Activated effector memory CD4-positive, alpha-beta T cell treated with Interleukin-2 at 50 U/mL for 16 hours (primary cell): ENCODE measurements around the gene RUVBL1.

Experiments used
- DNase-seq: peaks from one replicate; pipeline ENCODE4 v3.0.0-alpha.2; 2020

RUVBL1 gene

DNA sequence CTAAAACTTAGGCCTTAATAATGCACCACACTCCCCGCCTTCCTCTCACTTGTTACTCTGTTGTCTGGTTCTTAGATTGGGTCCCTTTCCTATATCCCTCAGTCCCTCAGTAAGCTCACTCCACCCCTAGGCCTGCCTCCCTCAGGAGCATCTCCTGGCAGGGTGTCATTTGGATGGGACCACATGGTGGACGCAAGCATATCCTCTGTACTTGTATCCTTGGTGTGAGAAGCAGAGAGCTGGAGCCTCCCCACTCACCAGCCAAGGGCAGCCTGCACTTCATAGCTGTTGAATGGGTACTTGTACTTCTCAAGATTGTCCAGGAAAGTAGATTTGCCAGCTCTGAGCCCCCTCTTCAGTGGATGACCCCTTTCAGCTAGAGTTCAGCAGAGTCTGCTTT, 59.7 kb downstream of the RUVBL1 start:
- no peak for DNase-seq

DNA sequence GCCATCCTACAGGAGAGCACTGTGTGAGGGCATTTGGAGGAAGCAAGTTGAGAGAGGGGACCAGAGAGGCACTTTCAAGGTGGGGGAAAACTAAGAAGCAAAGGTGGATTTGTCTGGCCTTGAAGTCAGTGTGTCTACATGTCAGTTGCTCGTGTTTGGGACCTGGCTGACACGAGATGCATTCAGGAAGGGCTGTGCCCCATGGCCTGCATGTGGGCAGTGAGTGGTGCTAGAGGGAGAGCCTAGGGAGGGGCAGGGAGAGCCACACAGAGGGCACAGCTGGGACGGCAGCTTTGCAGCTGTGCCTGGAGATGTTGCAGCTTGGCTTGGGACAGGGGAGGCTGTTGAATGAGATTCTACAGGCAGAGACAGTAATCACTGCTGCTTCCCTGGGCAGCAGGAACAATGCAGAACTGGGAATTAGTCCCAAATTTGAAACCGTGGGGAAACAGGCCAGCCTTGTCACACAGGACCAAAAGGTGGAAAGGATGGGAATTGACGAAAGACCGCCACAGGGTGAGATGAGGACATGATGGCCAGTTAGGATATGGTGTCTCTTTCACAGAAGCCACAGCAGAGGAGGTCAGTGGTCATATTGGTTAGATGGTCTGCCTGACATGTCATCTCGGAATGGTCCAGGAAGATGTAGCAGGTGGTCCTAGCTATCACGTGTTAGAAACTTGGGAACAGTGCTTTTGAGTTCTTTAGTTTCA, 61.4 kb downstream of the RUVBL1 start:
- no peak for DNase-seq

DNA sequence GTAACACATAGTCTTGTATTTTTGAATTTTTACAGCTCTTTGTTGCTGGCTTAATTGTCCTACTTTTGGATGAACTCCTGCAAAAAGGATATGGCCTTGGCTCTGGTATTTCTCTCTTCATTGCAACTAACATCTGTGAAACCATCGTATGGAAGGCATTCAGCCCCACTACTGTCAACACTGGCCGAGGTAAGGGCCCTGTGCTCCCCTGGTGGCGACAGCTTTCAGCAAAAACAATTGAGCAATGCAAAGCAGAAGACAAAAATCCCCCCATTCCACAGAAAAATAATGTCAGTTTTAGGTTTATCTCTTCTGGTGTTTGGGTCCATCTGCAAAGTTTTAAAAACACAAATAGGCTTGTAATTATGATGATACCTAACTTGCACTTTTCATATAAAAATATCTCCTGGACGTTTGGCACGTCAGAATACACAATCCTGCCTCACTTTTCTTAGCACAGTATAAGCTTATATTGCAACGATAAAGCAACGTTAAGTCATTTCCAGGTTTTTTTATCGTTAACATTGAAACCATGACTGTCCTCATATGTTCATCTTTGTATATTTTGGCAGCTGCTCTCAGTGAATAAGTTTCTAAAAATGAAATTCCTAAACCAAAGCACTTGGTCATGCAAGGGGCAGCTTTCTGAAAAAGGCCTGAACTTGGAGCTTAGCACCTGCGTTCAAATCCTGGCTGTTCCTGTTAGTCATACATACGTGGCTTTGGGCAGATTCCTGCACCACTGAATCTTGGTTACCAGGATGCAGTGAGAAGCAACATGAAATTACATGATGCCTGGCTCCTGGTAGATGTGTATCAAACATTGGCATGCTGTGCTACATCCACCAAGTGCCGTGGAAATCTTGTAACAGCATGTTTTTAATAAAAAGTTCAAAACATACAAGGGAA, 62.9 kb downstream of the RUVBL1 start:
- no peak for DNase-seq

DNA sequence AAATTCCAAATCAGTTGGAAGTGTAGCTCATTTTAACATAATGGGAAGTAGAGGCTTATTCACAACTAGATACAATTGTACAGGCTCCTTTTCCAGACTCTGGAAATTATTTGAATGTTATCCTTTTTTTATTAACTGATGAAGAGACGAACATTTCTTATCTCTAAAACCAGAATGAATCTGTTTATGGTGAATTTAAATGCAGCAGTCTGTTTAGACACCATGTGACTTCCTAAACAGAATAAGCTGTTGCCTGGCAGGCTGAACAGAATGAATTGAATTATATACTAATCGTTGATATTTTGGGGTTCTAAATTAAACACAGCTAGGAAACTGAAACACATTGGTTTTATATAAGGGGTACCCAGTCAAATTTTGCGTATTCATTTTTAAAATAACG, 67.4 kb downstream of the RUVBL1 start:
- DNase-seq, result no peak

DNA sequence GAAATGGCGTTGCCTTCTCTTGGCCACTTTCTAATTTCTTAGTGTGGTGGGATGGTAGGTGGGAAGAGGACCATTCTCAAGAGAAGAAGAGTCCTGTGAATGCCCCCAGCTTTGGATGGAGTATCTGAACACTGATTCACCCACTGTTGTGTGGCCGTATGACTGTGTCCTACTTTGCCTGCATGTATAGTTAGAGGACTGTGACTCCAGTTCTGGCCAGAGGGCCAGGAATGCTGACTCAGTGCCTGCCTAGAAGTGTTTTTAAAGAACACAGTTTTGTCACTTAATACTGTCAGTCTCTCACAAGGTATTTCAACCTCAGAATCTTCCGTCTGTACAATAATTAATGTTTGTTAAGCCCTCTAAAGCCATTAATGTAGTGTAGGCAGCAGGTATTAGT, 69.2 kb downstream of the RUVBL1 start:
- DNase-seq, result no peak

DNA sequence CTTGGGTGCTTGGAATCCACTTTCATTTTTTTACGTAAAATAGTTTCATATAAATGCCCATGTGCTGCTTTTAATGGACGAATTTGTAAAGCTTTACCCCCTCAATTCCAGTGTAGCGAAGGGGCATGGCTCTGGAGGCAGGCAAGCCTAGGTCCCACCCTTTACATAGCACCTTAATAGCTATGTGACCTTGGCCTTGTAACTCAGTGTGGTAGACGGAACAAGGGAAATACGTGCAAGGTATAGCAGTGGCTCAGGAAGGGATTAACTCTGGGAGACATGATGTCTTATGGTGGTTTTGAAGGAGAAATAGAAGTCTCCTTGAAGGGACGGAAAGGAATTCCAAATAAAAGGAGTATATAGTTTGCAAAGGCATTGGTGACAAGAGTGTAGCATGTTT, 70.0 kb downstream of the RUVBL1 start:
- no peak for DNase-seq

DNA sequence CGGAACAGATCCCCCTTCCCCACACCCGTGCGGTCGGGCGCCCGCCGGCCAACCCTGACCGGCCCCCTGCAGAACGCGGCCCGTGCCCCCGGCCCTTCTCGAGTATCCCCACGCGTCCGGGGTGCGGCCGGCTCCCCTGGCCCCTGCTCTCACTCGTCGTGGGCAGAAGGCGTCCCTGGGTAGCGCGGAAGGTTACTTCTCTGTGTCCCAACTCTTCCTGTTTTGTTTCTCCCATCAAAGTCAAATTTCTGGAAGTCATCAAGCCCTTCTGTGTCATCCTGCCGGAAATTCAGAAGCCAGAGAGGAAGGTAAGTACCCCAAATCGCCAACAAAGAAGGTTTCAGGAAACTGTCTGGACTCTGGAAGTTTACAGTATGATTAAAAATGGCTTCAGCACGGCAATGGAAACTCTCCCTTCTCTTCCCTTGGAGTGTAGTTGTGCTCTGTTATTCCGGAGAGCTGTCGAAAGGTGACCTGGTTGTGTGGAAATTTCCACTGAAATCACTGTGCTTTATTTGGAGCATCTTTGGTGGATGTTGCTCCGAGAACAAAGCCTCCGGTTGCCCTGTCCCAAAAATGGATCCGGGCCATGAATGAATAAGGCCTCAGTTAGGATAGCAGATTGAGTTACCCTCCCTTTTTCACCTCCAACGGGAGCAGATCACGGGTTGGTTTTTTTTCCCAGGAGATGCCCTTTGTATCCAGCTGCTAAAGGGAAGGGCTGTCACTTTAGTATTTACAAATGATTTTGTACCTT, 70.8 kb downstream of the RUVBL1 start:
- no peak for DNase-seq

DNA sequence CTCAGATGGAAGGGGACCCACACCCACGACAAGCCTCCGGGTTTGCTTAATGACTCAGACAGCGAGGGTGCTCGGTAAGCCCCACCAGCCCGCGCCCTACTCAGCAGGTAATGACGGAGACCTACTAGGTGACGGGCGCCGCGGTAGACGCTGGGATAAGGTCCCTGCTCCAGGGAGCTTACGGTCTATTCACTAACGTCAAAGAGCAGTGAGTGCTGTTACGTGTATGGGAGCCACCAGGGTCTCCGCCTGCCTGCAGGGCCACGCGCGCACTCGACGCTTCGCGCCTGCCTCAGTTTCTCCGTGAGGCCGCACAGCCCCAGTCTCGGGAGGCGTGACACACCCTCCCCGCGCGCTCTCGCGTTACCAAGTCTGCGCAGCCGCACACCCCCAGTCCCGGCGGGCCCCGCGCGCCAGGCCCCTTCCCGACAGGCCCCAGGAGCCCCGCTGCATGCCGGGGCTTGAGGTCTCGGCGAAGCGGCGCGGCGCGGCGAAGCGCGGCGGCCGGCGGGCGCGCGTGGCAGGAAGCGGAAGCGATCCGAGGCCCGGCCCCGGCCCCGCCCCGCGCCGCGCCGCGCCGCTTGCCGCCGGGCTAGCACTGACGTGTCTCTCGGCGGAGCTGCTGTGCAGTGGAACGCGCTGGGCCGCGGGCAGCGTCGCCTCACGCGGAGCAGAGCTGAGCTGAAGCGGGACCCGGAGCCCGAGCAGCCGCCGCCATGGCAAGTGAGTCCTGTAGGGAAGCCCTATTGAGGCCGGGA, 71.6 kb downstream of the RUVBL1 start, which contains the start of gene SEC61A1:
Gene SEC61A1, plus strand, starts transcription at position 601 of the 758 bp plus-strand sequence. Its CDS starts 116 bp downstream, at position 717.
- DNase-seq, result peak; percentile 94

DNA sequence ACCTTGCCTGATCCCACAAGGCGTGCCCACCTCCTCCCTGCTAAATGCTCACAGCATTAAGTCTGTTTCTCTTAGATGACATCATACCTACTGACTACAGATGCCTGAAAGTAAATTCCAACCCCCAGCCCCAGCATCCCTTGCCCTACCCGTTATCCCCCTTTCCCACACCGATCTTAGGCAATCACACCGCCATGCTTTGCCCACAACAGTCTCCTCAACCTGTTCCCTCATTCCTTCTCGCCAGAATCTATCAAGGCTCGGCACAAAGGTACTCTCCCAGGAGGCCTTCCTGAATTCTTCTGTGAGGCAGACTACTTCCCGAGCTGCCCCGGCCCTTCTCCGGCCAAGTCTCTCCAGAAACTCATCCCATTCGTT, 72.2 kb downstream of the RUVBL1 start:
- DNase-seq, result no peak

DNA sequence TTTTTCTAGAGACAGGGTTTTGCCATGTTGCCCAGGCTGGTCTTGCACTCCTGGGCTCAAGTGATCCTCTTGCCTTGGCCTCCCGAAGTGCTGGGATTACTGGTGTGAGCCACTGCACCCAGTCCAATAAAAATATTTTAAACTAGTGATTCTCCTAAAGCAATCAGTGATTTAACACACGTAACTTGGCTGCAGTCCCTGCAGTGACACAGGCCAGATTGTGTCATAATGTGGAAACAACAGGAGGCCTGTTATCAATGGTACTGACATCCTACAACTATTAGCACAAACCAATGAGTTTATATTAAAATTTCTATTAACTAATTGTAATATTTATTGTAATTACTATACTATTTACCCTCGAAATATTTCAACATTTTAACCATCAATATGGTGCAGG, 73.0 kb downstream of the RUVBL1 start:
- DNase-seq, result no peak

DNA sequence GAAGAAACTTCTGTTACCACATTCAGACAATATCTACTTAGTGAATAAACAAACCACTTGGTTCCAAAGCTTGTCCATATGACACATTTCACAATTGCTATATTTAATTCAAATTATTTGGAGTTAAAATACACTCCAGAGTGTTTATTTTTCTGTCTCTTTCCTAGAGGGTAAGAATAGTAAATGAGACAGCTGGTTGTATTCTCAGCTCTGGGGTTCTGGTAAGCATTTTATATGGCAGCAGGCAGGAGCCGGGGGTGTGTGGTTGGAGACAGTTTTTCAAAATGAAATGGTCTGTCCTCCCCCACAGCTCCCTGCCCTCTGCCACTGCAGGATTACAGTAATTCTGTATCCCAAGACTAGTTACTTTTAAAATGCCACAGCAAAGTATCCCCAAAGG, 82.3 kb downstream of the RUVBL1 start:
- DNase-seq, result no peak

DNA sequence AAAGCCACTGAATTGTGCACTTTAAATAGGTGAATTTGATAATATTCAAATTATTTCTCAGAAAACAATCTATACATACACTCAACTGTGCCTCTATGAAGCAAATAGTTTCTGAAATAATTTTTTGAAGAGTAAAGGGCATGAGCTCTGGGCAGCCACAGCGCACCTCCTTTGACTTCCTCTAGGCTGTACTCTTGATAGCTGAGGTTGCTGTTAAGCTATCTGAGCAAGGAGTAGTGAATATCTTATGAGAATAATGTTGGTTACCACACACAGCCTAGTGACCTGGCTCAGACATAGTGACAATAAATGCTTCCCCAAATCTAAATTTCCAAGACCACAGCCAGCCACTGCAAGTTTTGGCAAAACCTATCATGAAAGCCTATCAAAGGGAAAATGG, 83.0 kb downstream of the RUVBL1 start:
- no peak for DNase-seq

DNA sequence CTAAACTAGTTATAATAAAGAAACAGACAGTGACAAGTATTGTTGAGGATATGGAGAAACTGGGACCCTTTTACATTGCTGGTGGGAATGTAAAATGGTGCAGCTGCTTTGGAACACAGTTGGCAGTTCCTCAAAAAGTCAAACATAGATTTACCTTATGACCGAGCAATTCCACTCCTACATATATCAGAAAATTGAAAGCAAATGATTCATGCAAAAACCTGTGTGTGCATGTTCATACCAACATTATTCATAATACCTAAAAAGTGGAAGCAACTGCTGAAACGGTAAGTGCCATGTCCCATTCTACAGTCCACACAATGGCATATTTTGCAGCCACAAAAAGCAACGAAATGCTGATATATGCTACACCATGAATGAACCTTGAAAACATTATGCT, 83.6 kb downstream of the RUVBL1 start:
- no peak for DNase-seq

DNA sequence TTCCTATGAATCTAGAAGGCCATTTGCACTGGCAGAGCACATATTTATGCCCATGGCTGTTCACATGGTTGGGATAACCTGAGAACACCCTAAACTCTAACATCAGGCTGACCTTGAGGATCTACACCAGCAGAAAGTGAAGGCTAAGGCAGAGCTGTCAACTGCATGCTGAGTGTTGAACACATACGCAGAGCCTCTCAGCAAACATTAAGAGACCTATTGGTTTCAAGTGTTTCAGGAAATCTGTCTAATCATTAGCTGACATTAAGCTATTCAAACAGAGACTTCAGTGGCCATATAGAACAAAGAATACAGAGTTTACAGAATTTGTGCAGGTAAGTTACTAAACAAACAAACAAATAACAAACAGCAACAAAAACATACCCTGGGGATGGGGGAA, 87.5 kb downstream of the RUVBL1 start:
- DNase-seq, result no peak

DNA sequence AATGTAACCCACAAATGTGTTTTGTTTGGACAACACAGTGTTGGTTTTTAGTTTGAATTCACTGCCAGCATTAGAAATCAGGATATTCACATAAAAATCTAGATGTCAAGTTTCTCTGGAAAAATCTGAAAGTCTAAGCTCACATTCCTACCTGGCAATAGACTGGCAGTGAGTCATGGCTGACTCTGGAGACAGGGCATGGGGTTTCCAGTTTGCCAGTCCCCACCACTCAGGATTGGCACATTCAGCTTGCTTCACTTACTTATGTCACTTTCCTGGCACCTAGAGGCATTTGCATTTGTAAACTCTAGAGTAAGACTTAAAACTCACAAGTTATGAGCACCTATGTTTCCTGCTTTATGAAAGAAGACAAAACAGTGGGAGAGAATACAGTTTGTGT, 90.5 kb downstream of the RUVBL1 start:
- no peak for DNase-seq
